NCI-H2171 treated with DMSO at 0.1 percent for 48 hours (cell line): ENCODE measurements around the gene ZNF70.
"Not testable (repeated sequence)": the region's sequence is repeated elsewhere in the genome, so short reads cannot be mapped to it uniquely, and the experiment has no call there.

Experiments
- DNase-seq: peaks from one replicate; lab custom pipeline; 2025; lab: John Stamatoyannopoulos, UW

The ZNF70 gene

DNA sequence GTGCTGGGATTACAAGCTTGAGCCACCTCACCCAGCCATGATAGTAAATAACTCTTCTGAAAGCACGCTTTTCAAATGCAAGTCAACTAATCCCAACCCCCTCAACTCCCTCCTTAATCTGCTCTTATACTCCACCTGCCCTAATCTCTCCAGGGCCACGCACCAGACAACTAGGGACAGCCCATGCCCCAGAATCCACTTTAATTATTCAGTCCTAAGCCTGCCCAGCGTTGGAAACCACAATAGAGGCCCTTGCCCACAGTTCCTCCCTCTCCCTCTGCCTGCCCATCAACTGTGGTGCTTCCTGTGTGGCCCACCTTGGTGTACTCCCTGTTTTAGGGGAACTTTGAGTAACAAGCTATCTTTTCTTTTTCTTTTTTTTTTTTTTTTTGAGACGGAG lies 6.0 kb upstream of the ZNF70 start:
- DNase-seq: no peak

DNA sequence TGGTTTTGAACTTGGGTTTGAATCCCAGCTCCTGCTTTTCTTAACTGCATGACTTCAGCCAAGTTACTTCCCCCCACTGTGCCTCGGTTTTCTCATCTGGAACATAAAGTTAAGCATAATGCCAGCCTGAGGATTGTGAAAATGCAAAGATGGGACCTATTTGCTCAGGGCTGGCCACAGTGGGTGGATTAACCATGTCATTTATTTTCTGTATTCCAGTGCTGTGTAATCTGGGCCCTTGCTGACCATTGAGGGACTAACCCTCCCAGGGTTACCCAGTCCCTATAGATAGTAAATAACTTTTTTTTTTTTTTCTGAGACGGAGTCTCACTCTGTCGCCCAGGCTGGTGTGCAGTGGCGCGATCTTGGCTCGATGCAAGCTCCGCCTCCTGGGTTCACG lies 4.8 kb upstream of the ZNF70 start:
- DNase-seq: no peak

DNA sequence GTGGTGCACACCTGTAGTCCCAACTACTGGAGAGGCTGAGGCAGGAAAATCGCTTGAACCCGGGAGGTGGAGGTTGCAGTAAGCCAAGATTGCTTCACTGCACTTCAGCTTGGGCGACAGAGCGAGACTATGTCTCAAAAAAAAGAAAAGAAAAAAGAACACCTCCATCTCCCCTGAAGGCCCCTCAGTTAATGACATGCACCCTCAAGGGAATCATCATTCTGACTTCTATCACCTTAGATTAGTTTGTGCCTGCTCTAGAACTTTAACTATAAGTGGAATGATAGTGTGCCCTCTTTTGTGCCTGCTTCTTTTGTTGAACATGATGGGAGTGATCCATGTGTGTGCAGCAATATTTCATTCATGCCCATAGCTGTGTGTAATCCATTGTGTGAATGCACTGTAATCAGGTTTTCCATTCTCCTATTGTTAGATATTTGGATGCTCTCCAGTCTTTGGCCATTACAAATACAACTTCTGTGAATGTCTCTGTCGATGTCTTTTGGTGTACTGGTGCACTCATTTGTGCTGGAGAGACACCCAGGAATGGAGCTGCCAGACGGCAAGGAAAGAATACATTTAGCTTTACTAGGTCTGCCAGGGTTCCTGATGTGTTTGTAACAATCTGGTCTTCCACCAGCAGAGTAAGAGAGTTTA lies 4.2 kb upstream of the ZNF70 start:
- DNase-seq: no peak

DNA sequence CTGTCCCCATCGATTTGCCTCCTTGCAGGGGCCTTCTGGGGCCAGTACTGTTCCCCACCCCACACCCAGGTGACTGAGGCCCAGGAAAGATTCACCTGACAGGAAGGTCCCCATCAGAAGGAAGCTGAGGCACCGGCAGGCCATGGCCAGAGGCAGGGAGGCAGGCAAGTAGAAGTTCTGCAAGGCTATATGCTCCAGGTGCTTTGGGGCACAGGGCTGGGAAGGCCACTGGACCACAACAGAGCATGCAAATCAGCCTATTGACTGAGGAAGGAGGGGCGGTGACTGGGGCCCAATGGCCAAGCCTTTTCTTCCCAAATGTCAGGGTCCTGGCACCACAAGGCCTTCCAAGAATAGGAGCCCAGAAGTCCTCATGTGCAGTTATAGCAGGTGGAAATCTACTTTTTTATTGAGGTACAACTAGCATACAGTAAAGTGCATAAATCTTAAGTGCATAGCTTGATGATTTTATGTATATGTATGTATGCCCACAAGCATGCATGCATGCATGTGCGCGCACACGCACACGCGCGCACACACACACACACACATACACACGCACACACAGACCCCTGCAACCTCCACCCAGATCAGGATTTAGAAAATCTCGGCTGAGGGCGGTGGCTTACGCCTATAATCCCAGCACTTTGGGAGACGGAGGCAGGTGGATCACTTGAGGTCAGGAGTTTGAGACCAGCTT lies 3.5 kb upstream of the ZNF70 start, which contains the start of gene VPREB3:
Gene VPREB3, minus strand, starts transcription at position 206 of the 700 bp plus-strand sequence. Its CDS starts 62 bp downstream, at position 144.
- DNase-seq: no peak

DNA sequence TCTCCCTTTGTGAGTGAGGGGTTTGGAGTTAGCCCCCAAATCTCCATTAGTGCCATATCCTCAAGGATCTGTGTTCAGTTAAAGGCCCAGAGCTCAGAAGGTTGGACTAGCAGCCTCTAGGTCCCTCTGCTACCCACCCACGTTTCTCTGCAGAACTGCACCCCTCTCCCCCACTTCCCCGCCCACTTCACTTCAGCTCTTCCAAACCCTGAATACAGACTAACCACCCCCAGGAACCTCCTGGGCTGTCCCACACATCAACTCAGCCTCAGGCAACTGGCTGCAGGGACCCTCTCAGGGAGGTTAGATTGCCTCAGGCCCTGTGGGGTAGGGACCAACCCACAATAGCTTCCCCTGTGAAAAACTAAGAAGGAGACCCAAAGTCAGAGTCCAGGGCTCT lies 2.5 kb upstream of the ZNF70 start:
- DNase-seq: no peak

DNA sequence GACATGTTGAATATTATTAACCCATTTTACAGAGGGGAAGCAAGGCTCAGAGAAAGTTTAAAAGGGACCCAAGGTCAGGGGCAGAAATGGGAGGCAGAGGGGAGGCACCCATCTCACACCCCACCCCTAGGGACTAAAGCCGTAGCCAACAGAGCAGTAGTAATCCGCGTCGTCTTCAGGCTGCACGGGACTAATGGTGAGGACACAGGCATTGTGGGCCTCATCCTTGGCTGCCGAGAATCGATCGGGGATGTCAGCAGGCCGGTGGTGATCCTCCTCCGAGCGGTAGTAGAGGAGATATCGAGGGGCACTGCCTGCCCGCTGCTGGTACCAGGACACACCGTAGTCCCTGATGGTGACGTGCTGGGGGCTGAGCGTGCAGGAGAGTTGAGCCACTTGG lies 1.8 kb upstream of the ZNF70 start:
- DNase-seq: no peak

DNA sequence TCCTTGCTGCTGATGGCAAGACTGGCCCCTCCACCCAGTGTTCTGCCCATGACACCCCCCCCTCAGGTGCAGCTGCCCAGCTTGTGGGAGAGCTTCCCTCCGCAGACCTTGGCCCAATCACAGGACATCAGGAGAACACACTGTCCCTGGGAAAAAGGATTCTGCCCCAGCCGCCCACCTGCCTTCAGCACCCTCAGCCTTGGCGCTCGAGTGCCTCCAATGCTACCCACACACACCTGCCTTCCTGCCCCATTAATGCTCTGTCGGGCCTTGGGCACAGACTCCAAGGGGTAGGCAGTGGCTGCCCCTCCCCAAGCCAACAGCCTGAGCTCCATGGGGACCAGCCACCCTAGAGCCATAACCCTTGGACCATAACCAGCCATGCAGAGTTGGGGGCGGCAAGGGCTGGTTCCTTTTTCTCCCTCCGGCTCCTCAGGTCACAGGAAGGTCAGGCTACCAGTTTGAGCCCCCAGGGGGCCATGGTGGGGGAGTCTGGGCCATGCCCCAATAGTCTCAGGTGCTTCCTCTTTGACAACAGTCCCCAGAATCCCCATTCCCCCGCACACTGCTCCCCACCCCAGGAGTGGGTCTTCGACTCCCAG lies 1.3 kb upstream of the ZNF70 start:
- no peak for DNase-seq

DNA sequence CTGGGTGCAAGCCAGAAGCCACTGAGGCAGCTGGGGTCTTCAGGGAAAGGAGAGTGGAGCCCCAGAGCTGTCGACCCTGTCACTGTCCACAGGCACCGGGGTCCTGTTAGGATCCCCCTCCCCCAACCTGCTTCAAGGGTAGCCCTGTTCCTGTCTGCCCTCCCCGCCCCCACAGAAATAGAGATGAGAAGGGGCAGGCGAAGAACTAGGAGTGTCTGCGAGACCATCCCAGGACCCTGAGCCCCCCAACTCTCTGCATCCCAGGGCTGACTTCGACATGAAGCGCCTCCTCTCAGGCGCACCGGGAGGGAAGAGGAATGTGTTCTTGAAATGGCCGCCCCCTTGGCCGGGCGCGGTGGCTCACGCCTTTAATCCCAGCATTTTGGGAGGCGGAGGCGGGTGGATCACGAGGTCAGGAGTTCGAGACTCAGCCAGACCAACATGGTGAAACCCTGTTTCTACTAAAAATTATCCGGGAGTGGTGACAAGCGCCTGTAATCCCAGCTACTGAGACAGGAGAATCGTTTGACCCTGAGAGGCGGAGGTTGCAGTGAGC lies 607 bp upstream of the ZNF70 start:
- peak; percentile 58 for DNase-seq

DNA sequence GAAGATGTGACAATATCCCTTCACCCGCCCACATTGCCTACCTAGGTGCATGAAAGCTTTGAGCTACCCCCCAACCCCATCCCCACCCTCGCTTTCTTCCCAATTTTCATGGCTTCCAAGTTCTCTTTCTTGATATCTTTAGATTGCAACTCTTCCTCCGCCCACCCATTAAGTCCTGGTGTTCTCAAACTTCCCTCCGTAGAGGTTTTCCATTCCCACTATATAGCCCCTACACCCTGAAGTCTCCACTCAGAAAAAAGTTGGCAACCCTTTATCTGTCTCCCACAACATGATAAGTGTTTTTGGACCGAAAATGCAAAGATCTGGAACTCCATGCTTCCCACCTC lies 572 bp downstream of the ZNF70 start:
- DNase-seq: no peak

DNA sequence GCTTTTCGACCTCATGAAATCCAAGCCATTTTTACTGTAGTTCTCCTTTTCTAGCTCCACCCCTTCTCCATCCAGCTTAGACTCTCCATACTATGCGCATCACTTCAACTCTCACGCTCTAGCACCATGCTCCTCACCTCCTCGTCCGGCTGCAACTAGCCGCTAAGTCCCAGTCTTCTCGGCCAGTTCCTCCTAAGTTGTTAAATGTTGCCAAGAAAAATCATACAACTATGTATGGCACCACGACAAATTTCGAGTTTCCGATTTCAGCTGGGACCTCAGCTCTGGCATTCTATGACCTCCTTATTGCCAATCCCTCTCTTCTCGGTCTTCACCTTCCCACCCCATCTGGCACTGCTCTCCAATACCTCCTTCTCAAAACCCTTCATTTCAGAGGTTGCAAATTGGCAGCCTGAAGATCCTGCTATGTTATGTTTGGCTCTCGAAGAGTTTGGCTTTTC lies 1.0 kb downstream of the ZNF70 start:
- no peak for DNase-seq

DNA sequence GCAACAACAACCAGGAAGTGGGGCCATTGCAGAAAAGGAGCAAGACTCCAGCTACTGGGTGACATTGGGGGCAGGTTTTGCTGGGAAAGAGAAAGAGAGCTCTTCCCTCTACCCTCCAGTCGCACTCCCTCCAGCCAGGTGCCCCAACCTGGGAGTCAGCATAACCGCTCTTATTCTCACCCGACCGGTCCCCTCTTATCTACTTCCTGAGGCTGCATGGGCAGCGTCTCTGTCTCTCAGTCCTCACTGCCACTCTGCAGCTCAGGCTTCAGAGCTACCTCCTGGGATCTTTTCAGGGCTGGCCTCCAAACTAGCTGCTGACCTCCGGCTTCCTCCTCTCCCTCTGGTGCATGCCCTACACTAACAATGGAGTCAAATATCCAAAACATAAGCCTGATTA lies 5.1 kb downstream of the ZNF70 start:
- DNase-seq: no peak

DNA sequence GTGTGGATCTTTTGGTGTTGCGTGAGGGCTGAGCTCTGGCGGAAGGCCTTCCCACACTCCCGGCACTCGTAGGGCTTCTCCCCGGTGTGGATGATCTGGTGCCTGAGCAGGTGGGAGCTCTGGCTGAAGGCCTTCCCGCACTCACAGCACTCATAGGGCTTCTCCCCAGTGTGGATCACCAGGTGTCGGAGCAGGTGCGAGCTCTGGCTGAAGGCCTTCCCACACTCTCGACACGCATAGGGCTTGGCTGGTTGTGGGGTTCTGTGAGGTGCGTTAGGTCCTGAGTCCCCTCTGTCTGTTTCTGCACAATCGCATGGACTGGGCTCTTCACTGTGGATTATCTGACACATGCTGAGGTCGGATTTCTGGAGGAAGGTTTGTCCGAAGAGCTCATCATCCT lies 6.4 kb downstream of the ZNF70 start:
- DNase-seq: no peak

DNA sequence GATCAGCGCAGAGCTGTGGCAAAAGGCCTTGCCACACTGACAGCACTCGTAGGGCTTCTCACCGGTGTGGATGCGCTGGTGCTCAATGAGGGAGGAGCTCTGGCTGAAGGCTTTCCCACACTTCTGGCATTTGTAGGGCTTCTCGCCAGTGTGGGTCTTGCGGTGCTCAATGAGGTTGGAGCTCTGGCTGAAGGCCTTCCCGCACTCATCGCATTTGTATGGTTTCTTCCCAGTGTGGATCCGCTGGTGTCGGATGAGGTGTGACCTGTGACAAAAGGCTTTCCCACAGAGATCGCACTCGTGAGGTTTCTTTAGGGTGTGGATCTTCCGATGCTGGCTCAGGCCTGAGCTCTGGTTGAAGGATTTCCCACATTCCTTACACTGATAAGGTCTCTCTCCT lies 6.9 kb downstream of the ZNF70 start:
- DNase-seq: no peak

DNA sequence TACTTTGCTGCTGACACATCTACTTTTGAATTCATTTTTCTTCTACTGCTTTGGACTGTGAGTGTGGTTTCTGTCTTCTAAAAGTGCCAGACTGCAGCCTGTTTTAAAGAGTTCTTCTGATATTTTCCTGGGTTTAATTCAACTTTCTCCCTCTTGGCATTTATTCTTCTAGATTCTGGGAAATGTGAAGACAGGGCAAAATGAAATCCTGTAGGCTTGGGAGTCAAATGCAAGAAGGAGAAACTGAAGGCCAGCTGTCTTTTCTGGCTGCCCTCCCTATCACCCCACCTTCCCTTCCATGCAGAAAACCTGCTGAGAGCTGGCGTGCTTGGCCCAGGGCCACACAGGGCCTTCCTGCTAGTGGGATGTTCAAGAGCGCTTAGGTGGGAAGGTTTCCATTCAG lies 7.6 kb downstream of the ZNF70 start:
- peak; percentile 67 for DNase-seq

DNA sequence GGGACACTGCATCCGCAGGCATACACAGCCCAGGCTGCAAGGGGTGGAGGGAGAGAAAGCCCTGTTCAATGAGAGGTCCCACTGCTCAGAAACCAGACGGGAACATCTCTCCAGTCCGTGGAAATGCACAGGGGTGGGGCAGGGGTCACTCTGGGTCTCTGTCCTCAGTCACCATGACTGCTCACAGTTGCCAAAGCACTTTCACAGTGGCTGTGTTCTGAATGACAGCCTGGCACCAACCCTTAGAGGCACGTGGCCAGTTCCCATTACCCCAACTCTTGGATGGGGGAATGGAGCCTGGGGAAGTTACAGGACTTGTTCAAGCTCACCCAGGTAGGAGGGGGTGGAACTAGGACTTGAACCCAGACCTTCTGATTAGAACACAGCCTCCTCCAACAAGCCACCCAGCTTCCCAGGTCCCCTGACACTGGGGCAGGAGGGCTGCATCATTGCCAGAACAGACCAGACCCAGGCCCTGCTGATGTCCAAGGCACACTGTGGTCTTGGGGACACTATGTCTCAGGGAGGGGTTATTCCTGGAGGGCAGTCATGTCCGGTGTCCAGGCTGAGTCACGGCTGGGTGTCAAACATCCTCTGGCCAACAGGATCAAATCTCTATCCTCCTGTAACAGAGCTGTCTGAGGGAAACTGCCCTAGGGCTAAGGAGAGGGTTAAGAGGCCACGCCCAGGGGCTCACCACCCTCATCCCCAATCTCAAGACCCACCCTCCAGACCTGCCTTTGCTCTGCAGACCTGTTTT lies 8.2 kb downstream of the ZNF70 start:
- no peak for DNase-seq

DNA sequence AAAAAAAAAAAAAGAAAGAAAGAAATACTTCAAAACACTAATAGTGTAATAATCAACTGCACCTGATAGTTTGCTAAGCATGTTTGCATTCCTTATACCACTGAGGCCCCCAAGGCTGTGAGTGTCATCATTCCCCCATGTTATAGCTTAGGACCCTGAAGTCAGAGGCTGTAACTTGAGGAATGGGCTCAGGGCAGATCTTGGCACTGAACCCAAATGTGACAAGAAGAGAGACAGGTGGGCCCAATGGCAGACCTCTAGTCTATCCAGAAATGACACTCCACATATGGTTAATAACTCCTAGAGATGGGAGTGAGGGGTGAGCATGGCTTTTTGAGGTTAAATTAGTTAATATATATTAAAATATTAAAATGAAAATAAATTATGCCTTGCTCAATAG lies 13.2 kb downstream of the ZNF70 start:
- no peak for DNase-seq

DNA sequence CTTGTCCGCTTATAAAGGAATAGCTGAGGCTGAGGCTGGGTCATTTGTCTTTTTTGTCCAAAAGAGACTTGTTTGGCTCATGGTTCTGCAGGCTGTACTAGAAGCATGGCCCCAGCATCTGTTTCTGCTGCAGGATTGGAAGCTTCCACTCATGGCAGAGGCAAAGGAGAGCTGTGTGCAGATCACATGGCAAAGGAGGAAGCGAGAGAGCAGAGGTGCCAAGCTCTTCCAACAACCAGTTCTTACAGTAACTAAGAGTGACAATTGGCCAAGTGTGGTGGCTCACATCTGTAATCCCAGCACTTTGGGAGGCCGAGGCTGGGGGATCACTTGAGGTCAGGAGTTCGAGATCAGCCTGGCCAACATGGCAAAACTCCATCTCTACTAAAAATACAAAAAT lies 22.8 kb downstream of the ZNF70 start:
- DNase-seq: not testable (repeated sequence)

DNA sequence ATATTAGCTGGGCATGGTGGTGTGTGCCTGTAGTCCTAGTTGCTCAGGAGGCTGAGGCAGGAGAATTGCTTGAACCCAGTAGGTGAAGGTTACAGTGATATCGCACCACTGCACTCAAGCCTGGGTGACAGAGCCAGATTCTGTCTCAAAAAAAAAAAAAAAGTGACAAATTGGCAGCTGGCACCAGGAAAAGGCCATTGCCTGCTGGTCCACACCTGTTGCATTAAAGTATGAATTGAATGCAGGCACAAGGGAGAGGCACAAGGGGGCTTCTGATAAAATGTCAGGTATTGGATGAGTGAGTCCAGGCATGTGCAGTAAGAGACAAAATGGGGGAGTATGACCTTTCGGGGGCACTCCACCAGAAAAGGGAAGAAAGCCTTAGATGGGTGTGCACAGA lies 28.2 kb downstream of the ZNF70 start:
- DNase-seq: peak; percentile 48

DNA sequence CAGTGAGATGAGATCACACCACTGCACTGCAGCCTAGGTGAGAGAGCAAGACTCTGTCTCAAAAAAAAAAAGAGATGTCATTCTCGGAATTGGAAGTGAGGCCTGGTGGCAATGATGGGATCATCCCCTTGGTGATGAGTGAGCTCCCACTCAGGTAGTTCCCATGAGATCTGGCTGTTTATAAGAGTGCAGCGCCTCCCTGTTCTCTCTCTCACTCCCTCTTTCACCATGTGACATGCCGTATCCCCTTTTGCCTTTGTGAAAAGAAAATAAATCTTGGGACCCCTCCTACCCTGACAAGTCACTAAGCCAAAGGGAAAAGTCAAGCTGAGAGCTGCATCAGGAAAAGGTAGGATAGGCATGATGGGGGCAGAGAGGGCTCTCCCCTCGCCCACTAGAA lies 28.8 kb downstream of the ZNF70 start:
- DNase-seq: peak; percentile 50

DNA sequence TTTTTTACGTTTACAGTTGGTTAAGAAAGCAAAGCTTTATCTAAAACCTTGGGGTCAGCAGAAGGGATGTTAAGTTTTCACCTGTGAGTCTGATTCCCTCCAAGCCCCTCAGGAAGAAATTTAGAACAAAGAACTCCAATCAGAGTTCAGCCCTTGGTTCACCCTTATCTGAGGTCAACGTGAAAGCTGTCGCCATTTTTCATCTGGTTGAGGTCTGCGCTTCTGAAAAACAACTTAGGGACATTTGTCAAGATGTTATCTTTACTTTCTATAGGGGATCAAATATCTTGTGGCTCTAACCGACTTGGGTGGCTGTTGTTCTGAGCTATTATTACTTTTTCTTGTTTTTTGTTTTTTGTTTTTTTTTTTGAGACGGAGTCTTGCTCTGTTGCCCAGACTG lies 30.1 kb downstream of the ZNF70 start:
- no peak for DNase-seq

DNA sequence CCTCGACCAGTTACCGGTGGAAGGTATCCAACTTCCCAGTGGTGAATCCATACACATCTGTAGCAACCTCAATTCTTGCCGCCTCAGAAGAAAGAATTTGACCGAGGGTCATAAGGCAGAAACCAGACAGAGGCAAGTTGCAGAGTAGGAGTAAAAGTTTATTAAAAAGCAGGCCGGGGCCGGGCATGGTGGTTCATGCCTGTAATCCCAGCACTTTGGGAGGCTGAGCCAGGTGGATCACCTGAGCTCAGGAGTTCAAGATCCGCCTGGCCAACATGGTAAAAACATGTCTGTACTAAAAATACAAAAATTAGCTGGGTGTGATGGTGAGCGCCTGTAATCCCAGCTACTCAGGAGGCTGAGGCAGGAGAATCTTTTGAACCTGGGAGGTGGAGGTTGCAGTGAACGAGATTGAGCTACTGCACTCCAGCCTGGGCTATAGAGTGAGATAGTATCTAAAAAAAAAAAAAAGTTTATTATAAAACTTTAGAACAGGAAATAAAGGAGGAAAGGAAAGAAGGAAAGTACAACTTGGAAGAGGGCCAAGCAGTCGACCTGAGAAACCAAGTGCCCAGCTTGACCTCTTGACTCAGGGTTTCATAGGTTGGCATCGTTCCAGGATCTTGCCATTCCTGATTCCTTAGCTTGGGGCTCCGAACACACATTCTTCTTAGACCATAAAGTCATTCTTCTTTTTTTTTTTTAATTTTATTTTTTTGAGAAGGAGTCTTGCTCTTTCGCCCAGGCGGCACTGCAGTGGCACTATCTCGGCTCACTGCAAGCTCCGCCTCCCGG lies 32.3 kb downstream of the ZNF70 start:
- DNase-seq: no peak
